CD14-positive monocyte (primary cell): ENCODE results near the gene PRLR. TPM values are rescaled to one million over a fixed set of nuclear protein-coding genes. Genes with fewer than 3 reads are reported as not detected.

ENCODE experiments used
- DNase-seq, 3 donors: peaks; one replicate each; pipeline ENCODE4 v3.0.0-alpha.2; 2011 to 2022
- H2AFZ ChIP-seq: 2 replicates; pipeline ENCODE4 v1.6.0; 2012; ENCODE audit warnings: mild to moderate bottlenecking, low read depth, low read length, inconsistent platforms; ENCODE audit not compliant: insufficient read depth, poor library complexity, severe bottlenecking
- H3K27ac ChIP-seq, 2 donors: 1 replicate in 1 of 2; 2 replicates in 1 of 2; pipeline ENCODE4 v1.5.1; 2012 to 2013; ENCODE audit warnings: low read length in 2 of 2, control low read depth in 1 of 2, inconsistent platforms in 1 of 2, low read depth in 1 of 2, mild to moderate bottlenecking in 1 of 2
- H3K27me3 ChIP-seq, 2 donors: one replicate each; pipeline versions ENCODE4 v1.6.0 to v1.6.1; 2011 to 2013; ENCODE audit warnings: low read length in 2 of 2; ENCODE audit not compliant: control insufficient read depth in 2 of 2, insufficient read depth in 2 of 2
- H3K36me3 ChIP-seq, 2 donors: replicated peaks in 1 of 2; 1 replicate in 1 of 2; 2 replicates in 1 of 2; pipeline versions ENCODE4 v1.5.1 to v1.6.1; 2012 to 2013; ENCODE audit warnings: low read length in 2 of 2, control low read depth in 1 of 2, inconsistent platforms in 1 of 2, mild to moderate bottlenecking in 1 of 2; ENCODE audit not compliant: insufficient read depth in 2 of 2, control insufficient read depth in 1 of 2
- H3K4me1 ChIP-seq, 2 donors: 1 replicate in 1 of 2; 2 replicates in 1 of 2; pipeline versions ENCODE4 v1.5.1 to v1.6.1; 2012 to 2013; ENCODE audit warnings: low read length in 2 of 2, control low read depth in 1 of 2, inconsistent platforms in 1 of 2, mild to moderate bottlenecking in 1 of 2, moderate library complexity in 1 of 2; ENCODE audit not compliant: insufficient read depth in 2 of 2, control insufficient read depth in 1 of 2
- H3K4me2 ChIP-seq: replicated peaks from 2 replicates; pipeline ENCODE3; 2012; ENCODE audit warnings: low read length, moderate library complexity, mild to moderate bottlenecking; ENCODE audit not compliant: poor library complexity, severe bottlenecking; ENCODE audit errors: extremely low read depth
- H3K4me3 ChIP-seq, 3 experiments: fragments of 200-600 bp in 1 of 3; sonication (generic) in 1 of 3; replicated peaks in 1 of 3; 1 replicate in 2 of 3; 2 replicates in 1 of 3; pipeline ENCODE4 v1.5.1; 2011 to 2013; ENCODE audit warnings: low read length in 3 of 3, mild to moderate bottlenecking in 3 of 3, control low read depth in 2 of 3, low read depth in 2 of 3, inconsistent platforms in 1 of 3, moderate library complexity in 1 of 3
- H3K79me2 ChIP-seq: 2 replicates; pipeline ENCODE4 v1.6.0; 2012; ENCODE audit warnings: mild to moderate bottlenecking, control low read depth, inconsistent platforms, low read length, moderate library complexity; ENCODE audit not compliant: insufficient read depth
- H3K9ac ChIP-seq: 2 replicates; pipeline ENCODE4 v1.6.0; 2017; ENCODE audit warnings: low read length, mild to moderate bottlenecking; ENCODE audit not compliant: insufficient read depth, poor library complexity, severe bottlenecking
- H3K9me3 ChIP-seq, 2 donors: replicated peaks in 1 of 2; 1 replicate in 1 of 2; 2 replicates in 1 of 2; pipeline versions ENCODE4 v1.5.1 to v1.6.1; 2012 to 2013; ENCODE audit warnings: low read length in 2 of 2, control low read depth in 1 of 2; ENCODE audit not compliant: control insufficient read depth in 1 of 2, insufficient read depth in 1 of 2
- H4K20me1 ChIP-seq: 2 replicates; pipeline ENCODE4 v1.6.0; 2012; ENCODE audit warnings: mild to moderate bottlenecking, low read length, control low read depth, moderate library complexity; ENCODE audit not compliant: insufficient read depth
- H3K27ac Mint-ChIP-seq, 7 donors: one replicate each; pipeline ENCODE4 v1.8.0; 2020; ENCODE audit warnings: mild to moderate bottlenecking in 7 of 7, mixed read lengths in 7 of 7, moderate library complexity in 6 of 7, inconsistent platforms in 2 of 7
- H3K27me3 Mint-ChIP-seq, 3 donors: one replicate each; pipeline ENCODE4 v1.8.0; 2021 to 2022; ENCODE audit warnings: low read depth in 3 of 3, mild to moderate bottlenecking in 3 of 3, mixed read lengths in 3 of 3, moderate library complexity in 3 of 3, inconsistent platforms in 1 of 3
- H3K36me3 Mint-ChIP-seq, 2 donors: one replicate each; pipeline ENCODE4 v1.8.0; 2020; ENCODE audit warnings: mixed read lengths in 2 of 2, inconsistent platforms in 1 of 2, mild to moderate bottlenecking in 1 of 2
- H3K4me1 Mint-ChIP-seq: one replicate; pipeline ENCODE4 v1.8.0; 2020; ENCODE audit warnings: mild to moderate bottlenecking, mixed read lengths
- H3K4me3 Mint-ChIP-seq, 2 donors: one replicate each; pipeline ENCODE4 v1.8.0; 2020; ENCODE audit warnings: mild to moderate bottlenecking in 2 of 2, mixed read lengths in 2 of 2, moderate library complexity in 1 of 2
- H3K9me3 Mint-ChIP-seq, 7 donors: one replicate each; pipeline ENCODE4 v1.8.0; 2020 to 2022; ENCODE audit warnings: mixed read lengths in 7 of 7, mild to moderate bottlenecking in 6 of 7, moderate library complexity in 6 of 7, inconsistent platforms in 2 of 7
- WGBS: methylation state at CpG from one replicate; pipeline ENCODE4 v1.1.5; 2013; ENCODE audit warnings: missing lambda C conversion rate; ENCODE audit not compliant: insufficient coverage; 5-methylcytosine and 5-hydroxymethylcytosine counted together
- intact Hi-C, 2 donors: fragments of 100-400 bp; cut with micrococcal nuclease; formaldehyde crosslinking; loops; one replicate each; pipeline versions ENCODE4 v1.15.0 to v1.15.1; 2023
- polyA plus RNA-seq, 3 donors: library from polyadenylated mRNA; depleted of rRNA in 1 of 3; unstranded in 2 of 3; stranded (reverse) in 1 of 3; fragments of 300-500 nt in 2 of 3; fragments of >200 nt in 1 of 3; fragmentation: Illumina TruSeq in 2 of 3; gene quantifications; 1 replicate in 2 of 3; 2 replicates in 1 of 3; pipeline ENCODE4 v1.2.3, GENCODE V29; 2012 to 2021
- TF ChIP-seq, protein P1 (sequence below): fragments of 200-600 bp; IDR thresholded peaks from one replicate; pipeline ENCODE4 v1.8.0; 2022; ENCODE audit warnings: antibody characterized with exemption, mild to moderate bottlenecking

The PRLR gene
- polyA plus RNA-seq, 3 donors: 0.12 to 1.7 (median 0.88) TPM

DNA sequence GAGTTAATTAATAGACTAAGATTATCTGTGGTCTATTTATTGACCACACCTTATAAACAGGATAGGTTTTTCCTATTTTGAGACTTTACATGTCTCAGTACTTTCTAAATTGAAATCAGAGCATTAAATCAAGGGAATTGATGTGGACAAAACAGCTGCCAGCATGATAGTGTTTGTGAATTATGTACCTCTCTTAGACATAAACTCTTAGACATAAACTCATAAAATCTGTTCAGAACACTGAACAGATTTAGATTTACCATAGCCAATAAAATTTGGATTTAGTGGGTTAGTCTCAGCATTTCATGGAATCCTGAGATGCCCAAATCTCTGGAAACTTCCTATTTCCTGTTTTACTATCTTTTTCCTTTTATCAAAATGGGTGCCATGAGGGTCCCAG is 171.0 kb downstream of the PRLR start:
- H3K9me3 Mint-ChIP-seq: no peaks in the 10 kb centered on the region
- no peaks in the 10 kb centered on the region for H3K4me1 Mint-ChIP-seq
- TF ChIP-seq, protein P1, sequence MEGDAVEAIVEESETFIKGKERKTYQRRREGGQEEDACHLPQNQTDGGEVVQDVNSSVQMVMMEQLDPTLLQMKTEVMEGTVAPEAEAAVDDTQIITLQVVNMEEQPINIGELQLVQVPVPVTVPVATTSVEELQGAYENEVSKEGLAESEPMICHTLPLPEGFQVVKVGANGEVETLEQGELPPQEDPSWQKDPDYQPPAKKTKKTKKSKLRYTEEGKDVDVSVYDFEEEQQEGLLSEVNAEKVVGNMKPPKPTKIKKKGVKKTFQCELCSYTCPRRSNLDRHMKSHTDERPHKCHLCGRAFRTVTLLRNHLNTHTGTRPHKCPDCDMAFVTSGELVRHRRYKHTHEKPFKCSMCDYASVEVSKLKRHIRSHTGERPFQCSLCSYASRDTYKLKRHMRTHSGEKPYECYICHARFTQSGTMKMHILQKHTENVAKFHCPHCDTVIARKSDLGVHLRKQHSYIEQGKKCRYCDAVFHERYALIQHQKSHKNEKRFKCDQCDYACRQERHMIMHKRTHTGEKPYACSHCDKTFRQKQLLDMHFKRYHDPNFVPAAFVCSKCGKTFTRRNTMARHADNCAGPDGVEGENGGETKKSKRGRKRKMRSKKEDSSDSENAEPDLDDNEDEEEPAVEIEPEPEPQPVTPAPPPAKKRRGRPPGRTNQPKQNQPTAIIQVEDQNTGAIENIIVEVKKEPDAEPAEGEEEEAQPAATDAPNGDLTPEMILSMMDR: no peak
- no peak for DNase-seq
- H3K9me3 ChIP-seq: no peaks in the 10 kb centered on the region
- no peaks in the 10 kb centered on the region for H3K79me2 ChIP-seq
- peaks cover 0 to 4% (median 0%) of the 10 kb centered on the region in 3 donors for H3K27me3 Mint-ChIP-seq
- no peak overlapping the region for H2AFZ ChIP-seq
- peaks cover 15 to 29% of the 10 kb centered on the region in 2 donors for H3K36me3 ChIP-seq
- no peaks in the 10 kb centered on the region for H3K27me3 ChIP-seq
- no peak overlapping the region for H3K4me2 ChIP-seq
- H3K4me3 Mint-ChIP-seq: no peak overlapping the region
- no peak overlapping the region for H3K27ac Mint-ChIP-seq
- H3K4me1 ChIP-seq: no peaks in the 10 kb centered on the region
- no peak overlapping the region for H3K9ac ChIP-seq
- H3K27ac ChIP-seq: no peak overlapping the region
- no peaks in the 10 kb centered on the region for H4K20me1 ChIP-seq
- no peak overlapping the region for H3K4me3 ChIP-seq
- H3K36me3 Mint-ChIP-seq: peaks cover 25 to 33% of the 10 kb centered on the region in 2 donors
- intact Hi-C loops: no loop called here

DNA sequence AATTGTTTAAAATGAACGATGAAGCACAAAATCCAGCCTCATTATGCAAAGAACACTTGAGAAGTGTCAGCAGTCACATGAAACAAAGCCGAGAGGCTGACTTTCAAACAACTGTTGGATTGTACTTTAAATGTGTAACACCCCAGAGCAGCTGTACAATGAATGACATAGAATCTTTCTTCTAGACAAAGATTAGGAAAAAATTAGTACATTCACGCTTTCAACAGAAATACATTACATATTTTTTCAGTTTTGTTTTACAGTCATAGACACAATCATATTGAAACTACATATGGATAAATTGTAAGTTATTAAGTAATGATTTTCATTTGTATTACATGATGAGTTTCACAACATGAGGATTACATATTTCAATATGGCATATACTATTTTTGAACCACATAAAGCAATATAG is 171.9 kb downstream of the PRLR start:
- no peaks in the 10 kb centered on the region for H3K79me2 ChIP-seq
- H3K9ac ChIP-seq: no peak overlapping the region
- H3K4me2 ChIP-seq: no peak overlapping the region
- no peak overlapping the region for H3K27ac ChIP-seq
- no peak overlapping the region for H2AFZ ChIP-seq
- peaks cover 0 to under 1% (median 0%) of the 10 kb centered on the region in 7 donors for H3K9me3 Mint-ChIP-seq
- DNase-seq: no peak
- H3K36me3 Mint-ChIP-seq: peaks cover 19 to 25% of the 10 kb centered on the region in 2 donors
- H3K4me1 Mint-ChIP-seq: no peaks in the 10 kb centered on the region
- H3K27me3 ChIP-seq: no peaks in the 10 kb centered on the region
- H3K27ac Mint-ChIP-seq: no peak overlapping the region
- no peak overlapping the region for H3K4me3 Mint-ChIP-seq
- intact Hi-C loops: no loop called here
- WGBS: no CpG with 5 or more reads among the region's 3 CpGs
- H3K4me3 ChIP-seq: no peak overlapping the region
- H3K9me3 ChIP-seq: no peaks in the 10 kb centered on the region
- no peaks in the 10 kb centered on the region for H4K20me1 ChIP-seq
- H3K27me3 Mint-ChIP-seq: peaks cover 0 to 4% (median 0%) of the 10 kb centered on the region in 3 donors
- H3K36me3 ChIP-seq: peaks cover 8 to 20% of the 10 kb centered on the region in 2 donors
- no peaks in the 10 kb centered on the region for H3K4me1 ChIP-seq
- TF ChIP-seq, protein P1: no peak
